Measurements from ENCODE around the gene UBE2V1.
"Not testable (repeated sequence)": the region's sequence is repeated elsewhere in the genome, so short reads cannot be mapped to it uniquely, and the experiment has no call there.

The UBE2V1 gene

GRCh38 chr20:50115041-50115512 is 2.1 kb upstream of the UBE2V1 start:
- DNase-seq (ENCODE audit: low spot score), result no peak

DNA sequence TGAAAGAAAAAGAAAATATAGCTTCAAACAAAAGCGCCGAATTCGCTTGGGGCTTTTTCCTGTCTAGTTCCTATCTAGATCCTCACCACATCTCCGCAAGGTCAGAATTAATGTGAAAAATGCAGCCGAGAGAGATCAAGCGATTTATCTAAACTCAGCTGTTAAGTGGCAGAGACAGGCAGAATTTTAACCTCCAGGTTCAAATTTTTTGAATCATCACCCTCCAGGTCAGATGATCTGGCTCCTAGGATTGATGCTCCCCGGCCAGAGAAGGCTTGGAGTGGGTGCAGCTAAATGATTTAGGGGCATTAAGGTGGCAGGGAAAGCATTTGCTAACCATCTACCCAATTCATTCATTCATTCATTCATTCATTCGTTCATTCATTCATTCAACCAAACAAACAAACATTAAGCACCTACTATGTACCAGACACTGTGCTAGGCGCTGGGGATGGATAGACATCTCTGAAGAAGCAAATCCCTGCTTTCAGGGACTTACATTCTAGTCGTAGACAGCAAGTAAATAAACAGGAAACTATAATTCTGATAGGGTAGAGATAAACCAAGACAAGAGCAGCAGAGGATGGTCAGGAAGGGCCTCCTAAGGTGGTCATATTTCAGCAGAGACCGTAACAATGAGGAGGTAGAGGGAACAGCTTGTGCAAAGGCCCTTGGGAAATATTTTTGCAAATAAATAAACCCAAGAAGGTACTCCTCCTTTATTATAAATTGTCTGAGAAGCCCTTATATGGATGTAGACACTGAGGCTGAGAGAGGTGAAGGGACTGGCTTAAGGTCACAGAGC is 672 bp upstream of the UBE2V1 start:
- DNase-seq (ENCODE audit: low spot score), result no peak

DNA sequence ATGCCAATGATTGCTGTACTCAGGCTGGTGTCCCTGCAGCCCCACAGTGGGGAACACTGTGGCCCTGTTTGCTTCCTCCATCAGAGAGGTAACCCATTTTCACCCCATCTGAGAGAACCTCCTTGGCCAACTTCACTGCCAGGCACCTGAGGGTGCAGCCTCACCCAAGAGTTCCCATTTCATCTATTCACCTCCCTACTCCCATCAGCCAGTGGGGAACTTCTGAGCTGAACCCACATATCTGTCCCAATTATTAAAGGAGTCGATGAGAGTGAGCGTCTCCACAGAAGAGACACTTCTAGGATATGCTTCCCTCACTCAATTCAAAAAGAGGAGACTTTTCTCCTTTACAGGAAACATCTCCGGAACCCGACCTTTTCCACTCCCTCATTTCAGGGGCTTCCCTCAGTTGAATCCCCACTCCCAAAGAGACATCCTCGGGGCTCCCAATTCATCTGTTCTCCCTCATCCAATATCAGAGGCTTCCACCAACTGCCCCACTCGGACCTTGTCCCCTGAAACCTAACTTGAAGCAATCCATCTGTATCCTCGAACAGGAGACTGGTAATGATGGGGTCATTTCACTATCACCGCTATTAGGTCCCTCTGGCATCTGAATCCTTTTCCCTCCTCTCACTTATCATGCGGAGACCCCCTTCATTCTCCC is 988 bp downstream of the UBE2V1 start:
- no peak for DNase-seq (ENCODE audit: low spot score)

- peak; percentile 55 for DNase-seq (ENCODE audit: low spot score)
These were observed 1.7 kb downstream of the UBE2V1 start for GRCh38 chr20:50111120-50111828.

GRCh38 chr20:50110141-50111047 is 2.6 kb downstream of the UBE2V1 start:
- DNase-seq (ENCODE audit: low spot score), result peak; percentile 19

- no peak for DNase-seq (ENCODE audit: low spot score)
These were observed 4.3 kb downstream of the UBE2V1 start for GRCh38 chr20:50108556-50109235.

DNA sequence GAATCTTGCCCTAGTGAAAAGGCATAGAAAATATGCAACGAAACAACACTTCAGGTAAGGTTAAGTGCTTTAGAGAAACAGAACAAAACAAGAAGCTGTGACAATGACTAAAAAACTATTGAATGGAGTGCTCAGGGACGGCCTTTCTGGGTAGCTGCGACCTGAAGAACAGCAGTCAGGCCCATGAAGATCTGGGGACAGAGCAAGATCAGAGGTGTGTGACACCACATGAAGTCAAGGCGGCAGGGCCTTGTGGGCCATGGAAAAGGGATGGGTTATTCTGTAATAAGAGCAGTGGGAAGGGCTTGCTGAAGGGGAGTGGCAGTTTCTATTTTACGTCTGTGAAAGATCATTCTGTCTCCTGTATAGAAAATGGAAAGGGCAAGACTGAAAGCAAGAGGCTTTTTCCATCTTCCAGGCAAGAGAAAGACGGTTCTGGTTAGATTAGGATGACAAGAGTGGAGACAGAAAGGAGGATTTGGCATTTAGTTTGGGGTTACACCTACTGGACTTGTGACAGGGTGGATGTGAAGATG is 5.1 kb downstream of the UBE2V1 start:
- no peak for DNase-seq (ENCODE audit: low spot score)

GRCh38 chr20:50107086-50107660 is 5.8 kb downstream of the UBE2V1 start:
- no peak for DNase-seq (ENCODE audit: low spot score)

GRCh38 chr20:50106669-50107068 is 6.3 kb downstream of the UBE2V1 start:
- not testable (repeated sequence) for DNase-seq (ENCODE audit: low spot score)

DNA sequence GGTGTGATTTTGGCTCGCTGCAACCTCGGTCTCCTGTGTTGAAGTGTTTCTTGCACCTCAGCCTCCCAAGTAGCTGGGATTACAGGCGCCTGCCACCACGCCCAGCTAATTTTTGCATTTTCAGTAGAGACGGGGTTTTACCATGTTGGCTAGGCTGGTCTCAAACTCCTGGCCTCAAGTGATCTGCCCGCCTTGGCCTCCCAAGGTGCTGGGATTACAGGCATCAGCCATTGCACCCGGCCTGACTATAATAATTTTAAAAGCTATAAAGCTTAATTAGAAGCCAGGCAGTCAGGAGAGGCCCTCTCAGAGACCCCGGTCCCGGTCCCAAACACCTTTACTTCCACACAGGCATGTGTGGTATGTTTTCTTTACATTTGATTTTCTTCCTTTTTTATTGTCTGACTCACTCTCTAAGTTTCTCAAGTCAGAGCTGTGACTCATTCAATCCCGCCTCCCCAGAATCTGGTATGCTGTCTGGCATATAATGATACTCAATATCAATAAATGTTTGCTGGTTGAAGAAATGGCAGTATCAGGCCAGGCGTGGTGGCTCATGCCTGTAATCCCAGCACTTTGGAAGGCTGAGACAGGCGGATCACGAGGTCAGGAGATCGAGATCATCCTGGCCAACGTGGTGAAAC is 9.4 kb downstream of the UBE2V1 start:
- DNase-seq (ENCODE audit: low spot score), result peak; percentile 69

DNA sequence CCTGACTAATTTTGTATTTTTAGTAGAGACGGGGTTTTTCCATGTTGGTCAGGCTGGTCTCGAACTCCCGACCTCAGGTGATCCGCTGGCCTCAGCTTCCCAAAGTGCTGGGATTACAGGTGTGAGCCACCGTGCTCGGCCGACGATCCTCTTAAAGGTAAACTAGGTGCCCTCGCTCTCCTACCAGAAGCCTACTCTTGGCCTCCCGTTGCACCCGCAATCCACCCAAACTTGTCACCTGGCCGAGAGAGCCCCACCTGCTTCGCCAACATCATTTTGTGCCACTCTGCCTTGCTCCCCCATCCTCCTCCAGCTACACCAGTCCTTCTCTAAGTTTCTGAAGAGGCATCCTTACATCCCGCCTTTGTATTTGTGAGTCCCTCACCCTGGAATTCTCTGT is 10.4 kb downstream of the UBE2V1 start:
- not testable (repeated sequence) for DNase-seq (ENCODE audit: low spot score)

DNA sequence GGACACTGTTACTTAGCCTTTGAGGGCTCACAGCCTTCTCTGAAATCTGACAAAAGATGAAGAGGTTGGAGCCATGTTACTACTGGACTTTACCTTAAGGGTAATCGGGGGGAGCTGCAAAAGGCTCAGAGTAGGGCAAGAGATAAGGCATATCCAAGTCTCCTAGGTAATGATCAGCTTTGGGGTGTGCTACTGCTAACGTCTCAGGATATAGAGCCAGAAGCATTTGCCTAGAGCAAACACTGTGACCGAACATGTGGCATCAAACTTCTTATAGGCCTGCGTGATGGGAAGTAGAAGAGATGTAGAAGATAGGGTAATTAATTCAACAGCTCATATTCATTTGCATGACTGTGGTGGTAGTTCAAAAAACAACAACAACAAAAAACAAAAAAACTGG is 11.1 kb downstream of the UBE2V1 start:
- no peak for DNase-seq (ENCODE audit: low spot score)

DNA sequence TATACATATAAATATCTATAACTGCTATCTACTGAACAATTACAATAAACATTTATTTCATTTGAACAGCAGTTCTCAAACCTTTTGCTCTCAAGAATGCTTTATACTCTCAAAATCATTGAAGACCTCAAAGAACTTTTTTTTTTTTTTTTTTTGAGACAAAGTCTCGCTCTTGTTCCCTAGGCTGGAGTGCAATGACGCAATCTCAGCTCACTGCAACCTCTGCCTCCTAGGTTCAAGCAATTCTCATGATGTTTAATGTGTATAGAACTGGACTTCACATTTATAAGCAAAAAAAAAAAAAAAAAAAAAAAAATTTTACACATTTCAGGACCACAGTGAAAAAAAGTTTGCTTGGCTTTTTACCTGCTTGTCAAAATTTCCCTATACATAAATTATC is 11.7 kb downstream of the UBE2V1 start:
- DNase-seq (ENCODE audit: low spot score), result no peak

DNA sequence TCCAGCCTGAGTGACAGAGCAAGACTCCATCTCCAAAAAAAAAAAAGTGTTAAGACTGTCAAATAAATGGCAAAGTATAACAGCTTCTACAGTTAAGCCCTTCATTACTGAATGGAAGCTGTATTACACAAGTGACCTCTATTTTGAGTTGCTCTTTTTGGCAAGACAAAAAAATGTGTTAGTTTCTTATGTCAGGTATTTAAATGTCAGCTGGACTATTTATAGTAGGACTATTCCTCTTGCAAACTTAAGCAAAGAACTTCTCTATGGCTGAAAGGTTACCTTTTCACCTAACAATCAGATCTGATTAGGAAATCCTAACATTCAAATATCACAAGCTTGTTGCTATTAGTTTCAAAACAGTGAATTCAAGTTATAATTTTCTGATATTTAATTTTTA is 12.4 kb downstream of the UBE2V1 start:
- no peak for DNase-seq (ENCODE audit: low spot score)

DNA sequence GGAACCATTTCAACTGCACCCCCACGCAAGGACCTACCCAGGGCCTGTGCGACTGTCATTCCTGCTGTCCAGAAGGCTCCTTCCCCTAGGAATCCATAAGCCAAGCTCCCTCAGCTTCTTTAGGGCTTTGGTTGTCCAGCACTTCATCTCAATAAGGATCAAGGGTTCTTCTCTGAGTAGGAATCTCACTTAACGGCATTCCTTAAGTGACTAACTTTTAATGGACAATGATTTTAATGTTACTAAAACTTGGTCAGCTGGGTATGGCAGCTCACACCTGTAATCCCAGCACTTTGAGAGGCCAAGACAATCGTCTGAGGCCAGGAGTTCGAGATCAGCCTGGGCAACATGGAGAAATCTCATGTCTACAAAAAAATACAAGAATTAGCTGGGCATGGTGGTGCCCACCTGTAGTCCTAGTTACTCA is 13.4 kb downstream of the UBE2V1 start:
- no peak for DNase-seq (ENCODE audit: low spot score)

DNA sequence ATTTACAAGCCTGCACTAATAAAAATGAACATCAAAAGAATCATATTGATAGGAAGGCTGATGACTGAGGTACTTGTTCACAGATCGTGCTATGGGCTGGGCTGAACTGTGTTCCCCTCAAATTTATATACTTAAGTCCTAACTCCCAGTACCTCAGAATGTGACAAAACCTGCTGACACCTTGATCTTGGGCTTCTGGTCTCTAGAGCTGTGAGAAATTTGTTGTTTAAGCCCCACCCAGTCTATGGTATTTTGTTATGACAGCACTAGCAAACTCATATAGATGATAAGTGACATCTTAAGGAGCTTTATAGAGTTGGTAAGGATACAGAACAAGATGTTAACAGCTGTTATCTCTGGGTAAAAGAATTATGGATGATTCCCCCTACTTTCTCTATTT is 13.8 kb downstream of the UBE2V1 start:
- no peak for DNase-seq (ENCODE audit: low spot score)

DNA sequence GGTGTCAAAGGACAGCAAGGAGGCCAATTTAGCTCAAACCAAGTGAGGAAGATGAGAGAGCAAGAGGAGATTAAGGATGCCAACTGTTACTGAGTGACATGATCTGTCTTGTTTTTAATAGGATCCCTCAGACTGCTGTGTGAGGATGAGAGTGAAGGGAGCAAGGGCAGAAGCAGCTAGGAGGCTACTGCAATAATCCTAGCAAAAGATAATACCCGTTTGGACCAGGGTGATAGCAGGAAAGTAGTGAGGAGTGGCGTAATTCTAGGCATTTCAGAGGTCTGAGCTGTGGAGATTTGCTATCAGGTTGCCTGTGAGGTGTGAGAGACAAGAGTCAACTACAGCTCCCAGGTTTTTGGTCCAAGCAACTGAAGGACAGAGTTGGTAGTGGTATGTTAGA is 14.7 kb downstream of the UBE2V1 start:
- DNase-seq (ENCODE audit: low spot score), result no peak

- DNase-seq (ENCODE audit: low spot score), result no peak
These were observed 15.1 kb downstream of the UBE2V1 start for GRCh38 chr20:50097843-50098242.

GRCh38 chr20:50096237-50096636 is 16.7 kb downstream of the UBE2V1 start:
- no peak for DNase-seq (ENCODE audit: low spot score)

DNA sequence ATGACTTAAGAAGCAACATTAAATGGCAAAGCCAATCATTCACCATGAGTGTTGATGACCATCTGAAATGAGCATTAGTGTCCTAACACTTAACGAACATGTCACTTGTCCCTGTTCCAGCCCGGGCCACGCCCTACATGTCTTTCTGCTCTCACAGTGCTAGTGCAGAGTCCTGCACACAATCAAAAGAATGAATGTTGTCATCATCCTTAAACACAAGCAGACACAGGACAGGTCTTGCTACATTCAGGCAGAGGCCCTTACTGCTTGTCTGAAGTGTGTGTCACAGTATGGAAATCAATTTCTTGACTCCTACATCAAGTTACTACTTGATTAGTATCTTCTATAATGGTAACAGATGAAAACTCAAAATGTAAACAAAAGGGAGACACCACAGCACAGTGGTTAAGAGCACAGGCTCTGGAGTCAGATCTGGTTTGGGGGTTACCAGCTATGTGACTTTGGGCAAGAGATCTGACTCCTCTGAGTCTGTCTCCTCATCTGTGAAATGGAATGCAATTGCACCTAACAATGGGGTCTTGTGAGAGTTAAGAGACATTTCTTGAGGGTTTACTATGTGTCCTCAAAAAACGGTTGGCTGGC is 17.4 kb downstream of the UBE2V1 start:
- no peak for DNase-seq (ENCODE audit: low spot score)
